ENCODE results near the gene GLO1. TPM values are rescaled to one million over a fixed set of nuclear protein-coding genes. Genes with fewer than 3 reads are reported as not detected.

The GLO1 gene
- total RNA-seq, 4 donors from 2014 or later: 86.3 to 138 (median 116) TPM

DNA sequence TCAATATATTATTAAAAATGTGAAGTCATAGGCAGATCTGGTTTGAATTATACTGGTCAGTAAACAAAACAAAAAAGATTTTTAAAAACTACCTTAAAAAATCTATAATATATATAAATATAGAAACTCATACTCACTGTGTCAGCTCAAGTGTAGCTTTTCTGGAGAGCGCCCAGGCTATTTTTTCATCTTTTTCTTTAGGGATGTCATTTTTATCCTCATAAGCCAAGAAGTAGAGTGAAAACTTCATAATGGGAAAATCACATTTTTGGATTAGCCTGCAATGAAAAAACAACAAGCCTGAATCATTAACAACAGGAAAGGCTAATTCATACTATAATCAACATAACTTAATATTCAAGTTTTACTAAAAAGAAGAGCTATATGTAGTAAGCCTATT is 18.7 kb downstream of the GLO1 start:
- Histone ChIP-seq H3K27ac (no peak overlapping the region), H3K9me3 (no peaks in the 10 kb centered on the region), H3K27me3 (no peaks in the 10 kb centered on the region), H3K4me1 (peaks cover 7 to 15% of the 10 kb centered on the region in 2 donors), H3K4me3 (no peak overlapping the region), H3K36me3 (peaks cover 0 to 27% of the 10 kb centered on the region in 2 donors)
- no peak for ATAC-seq
- no peak for DNase-seq
- in situ Hi-C loops (cut with MboI; ENCODE audit: low sequenced_read_pairs in 4 of 4): no loop called here
- intact Hi-C loops (cut with DNase I; ENCODE audit: low total_unique reads): no loop called here
- TF ChIP-seq, protein P1, sequence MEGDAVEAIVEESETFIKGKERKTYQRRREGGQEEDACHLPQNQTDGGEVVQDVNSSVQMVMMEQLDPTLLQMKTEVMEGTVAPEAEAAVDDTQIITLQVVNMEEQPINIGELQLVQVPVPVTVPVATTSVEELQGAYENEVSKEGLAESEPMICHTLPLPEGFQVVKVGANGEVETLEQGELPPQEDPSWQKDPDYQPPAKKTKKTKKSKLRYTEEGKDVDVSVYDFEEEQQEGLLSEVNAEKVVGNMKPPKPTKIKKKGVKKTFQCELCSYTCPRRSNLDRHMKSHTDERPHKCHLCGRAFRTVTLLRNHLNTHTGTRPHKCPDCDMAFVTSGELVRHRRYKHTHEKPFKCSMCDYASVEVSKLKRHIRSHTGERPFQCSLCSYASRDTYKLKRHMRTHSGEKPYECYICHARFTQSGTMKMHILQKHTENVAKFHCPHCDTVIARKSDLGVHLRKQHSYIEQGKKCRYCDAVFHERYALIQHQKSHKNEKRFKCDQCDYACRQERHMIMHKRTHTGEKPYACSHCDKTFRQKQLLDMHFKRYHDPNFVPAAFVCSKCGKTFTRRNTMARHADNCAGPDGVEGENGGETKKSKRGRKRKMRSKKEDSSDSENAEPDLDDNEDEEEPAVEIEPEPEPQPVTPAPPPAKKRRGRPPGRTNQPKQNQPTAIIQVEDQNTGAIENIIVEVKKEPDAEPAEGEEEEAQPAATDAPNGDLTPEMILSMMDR (IDR thresholded peaks at IDR 0.05 in 4 of 5, conservative IDR thresholded peaks at IDR 0.05 in 1 of 5): no peak
- TF ChIP-seq POLR2A (IDR thresholded peaks at IDR 0.05): no peak

DNA sequence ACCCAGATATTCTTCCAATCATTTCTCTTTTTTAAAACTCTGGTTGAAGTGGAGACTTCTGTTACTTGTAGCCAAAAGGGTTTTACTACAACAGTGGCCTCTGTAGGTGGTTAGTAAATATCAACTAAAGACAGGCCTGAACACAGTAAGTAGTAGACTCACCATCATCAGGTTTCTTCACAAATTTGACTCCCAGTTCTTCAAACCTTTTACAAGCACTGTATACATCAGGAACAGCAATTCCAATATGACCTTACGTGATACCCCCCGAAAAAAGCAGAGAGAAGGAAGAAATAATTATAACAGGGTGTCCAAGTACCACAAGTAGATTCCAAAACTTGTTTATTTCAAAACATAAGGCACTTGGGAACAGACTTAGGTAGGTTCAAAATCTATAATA is 21.1 kb downstream of the GLO1 start:
- Histone ChIP-seq H3K27ac (no peak overlapping the region), H3K9me3 (no peaks in the 10 kb centered on the region), H3K27me3 (no peaks in the 10 kb centered on the region), H3K36me3 (peaks cover 2 to 36% of the 10 kb centered on the region in 2 donors), H3K4me3 (no peak overlapping the region), H3K4me1 (peaks cover 0 to 4% of the 10 kb centered on the region in 2 donors)
- TF ChIP-seq, protein P1 (IDR thresholded peaks at IDR 0.05 in 4 of 5, conservative IDR thresholded peaks at IDR 0.05 in 1 of 5): no peak
- TF ChIP-seq POLR2A (IDR thresholded peaks at IDR 0.05): no peak
- in situ Hi-C loops (cut with MboI; ENCODE audit: low sequenced_read_pairs in 4 of 4): no loop called here
- intact Hi-C loops (cut with DNase I; ENCODE audit: low total_unique reads): no loop called here
- ATAC-seq (no peak), DNase-seq (no peak)

DNA sequence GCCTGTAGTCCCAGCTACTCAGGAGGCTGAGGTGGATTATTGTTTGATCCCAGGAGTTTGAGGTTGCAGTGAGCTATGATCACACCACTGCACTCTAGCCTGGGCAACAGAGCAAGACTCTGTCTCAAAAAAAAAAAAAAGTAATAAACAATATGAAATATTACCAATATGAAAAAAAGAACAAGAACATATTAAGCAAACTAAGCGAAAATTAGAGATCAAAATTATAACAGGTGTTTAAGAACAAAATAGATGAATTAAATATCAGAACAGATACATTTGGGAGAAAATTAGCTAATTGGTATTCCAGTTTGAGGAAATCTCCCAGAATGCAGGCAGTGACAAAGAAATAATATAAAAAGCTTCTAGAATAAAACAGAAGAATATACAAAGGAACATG is 23.3 kb downstream of the GLO1 start:
- Histone ChIP-seq H3K4me1 (peaks cover 0 to 2% of the 10 kb centered on the region in 2 donors), H3K9me3 (no peaks in the 10 kb centered on the region), H3K27me3 (no peaks in the 10 kb centered on the region), H3K36me3 (peaks cover 2 to 45% of the 10 kb centered on the region in 2 donors), H3K27ac (no peak overlapping the region), H3K4me3 (no peak overlapping the region)
- in situ Hi-C loops (cut with MboI; ENCODE audit: low sequenced_read_pairs in 4 of 4): no loop called here
- DNase-seq (no peak), ATAC-seq (no peak)
- intact Hi-C loops (cut with DNase I; ENCODE audit: low total_unique reads): no loop called here
- TF ChIP-seq, protein P1 (IDR thresholded peaks at IDR 0.05 in 4 of 5, conservative IDR thresholded peaks at IDR 0.05 in 1 of 5): no peak
- TF ChIP-seq POLR2A (IDR thresholded peaks at IDR 0.05): no peak

DNA sequence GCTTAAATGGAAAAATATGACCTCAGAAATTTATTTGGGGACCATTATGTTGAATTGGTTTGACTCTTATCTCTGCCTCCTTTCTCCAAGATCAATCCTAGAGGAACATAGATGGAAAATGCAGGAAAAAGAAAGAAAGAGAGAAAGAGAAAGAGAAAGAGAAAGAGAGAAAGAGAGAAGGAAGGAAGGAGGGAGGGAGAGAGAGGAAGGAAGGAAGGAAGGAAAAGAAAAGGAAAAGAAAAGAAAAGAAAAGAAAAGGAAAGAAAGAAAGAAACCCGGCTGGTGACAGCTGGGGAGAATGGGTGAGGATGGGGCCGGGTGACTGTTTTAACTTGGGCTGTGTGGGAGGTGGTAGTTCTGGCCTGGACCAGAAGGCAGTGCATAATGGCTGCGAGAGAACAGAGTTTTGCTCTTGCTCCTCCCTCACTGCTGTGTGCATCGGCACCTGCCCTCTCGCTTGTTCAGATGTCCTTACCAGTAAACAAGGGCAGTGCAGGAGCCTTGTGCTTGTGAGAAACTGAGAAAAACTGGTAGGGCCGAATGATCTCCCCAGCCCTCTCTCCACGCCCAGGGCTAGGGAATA is 24.7 kb downstream of the GLO1 start:
- intact Hi-C loops (cut with DNase I; ENCODE audit: low total_unique reads) (no loop called here), in situ Hi-C loops (cut with MboI; ENCODE audit: low sequenced_read_pairs in 4 of 4) (no loop called here)
- TF ChIP-seq, protein P1 (IDR thresholded peaks at IDR 0.05 in 4 of 5, conservative IDR thresholded peaks at IDR 0.05 in 1 of 5): no peak
- no peak for TF ChIP-seq POLR2A (IDR thresholded peaks at IDR 0.05)
- Histone ChIP-seq H3K27me3 (no peaks in the 10 kb centered on the region), H3K9me3 (no peaks in the 10 kb centered on the region), H3K27ac (no peak overlapping the region), H3K4me1 (no peaks in the 10 kb centered on the region), H3K36me3 (peaks cover 2 to 34% of the 10 kb centered on the region in 2 donors), H3K4me3 (no peak overlapping the region)
- DNase-seq (no peak), ATAC-seq (no peak)
